ENCODE data around the gene NCKAP5. TPM values are rescaled to one million over a fixed set of nuclear protein-coding genes. Genes with fewer than 3 reads are reported as not detected.

The NCKAP5 gene
- total and polyA plus RNA-seq, 2 of the 8 experiments (the other 6 are each of a cell fraction or from before 2014, with no cell fraction given) = 0.27 to 0.86 TPM

DNA sequence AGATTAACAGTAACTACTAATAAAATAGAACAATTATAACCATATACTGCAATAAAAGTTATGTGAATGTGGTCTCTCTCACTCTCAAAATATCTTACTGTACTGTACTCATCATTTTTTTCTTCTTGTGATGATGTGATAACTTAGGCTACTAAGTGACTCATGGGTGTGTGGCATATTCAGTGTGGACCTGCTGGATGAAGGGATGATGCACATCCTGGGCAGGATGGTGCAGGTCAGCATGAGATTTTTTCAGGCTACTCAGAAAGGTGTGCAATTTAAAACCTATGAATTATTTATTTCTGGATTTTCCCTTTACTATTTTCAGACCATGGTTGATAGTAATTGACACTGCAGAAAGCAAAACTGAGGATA lies 90.7 kb downstream of the NCKAP5 start:
- Histone ChIP-seq H2AK5ac (ENCODE audit: low read depth, low read length) (no peak overlapping the region), H3K79me1 (ENCODE audit: low read depth, low read length) (no peaks in the 10 kb centered on the region), H4K5ac (ENCODE audit: insufficient read length, low read depth, low read length) (no peak overlapping the region), H4K8ac (ENCODE audit: extremely low read depth, insufficient read depth, low read length) (no peak overlapping the region), H3K23ac (ENCODE audit: insufficient read length) (no peak overlapping the region), H3K4me1 (replicated peaks in 1 of 4; ENCODE audit: control insufficient read depth in 3 of 4, insufficient read depth in 4 of 4, low read length in 3 of 4) (no peaks in the 10 kb centered on the region), H2BK120ac (replicated peaks; ENCODE audit: low read depth, low read length) (no peak overlapping the region), H3K9me3 (ENCODE audit: insufficient read depth in 2 of 2, low read depth in 1 of 2, low read length in 1 of 2) (no peaks in the 10 kb centered on the region), H3K4me3 (ENCODE audit: extremely low read depth in 1 of 4, insufficient read depth in 2 of 4, low read depth in 3 of 4, low read length in 4 of 4) (no peak overlapping the region), H2BK15ac (ENCODE audit: low read length) (no peak overlapping the region), H4K91ac (replicated peaks; ENCODE audit: insufficient read length, low read length) (no peak overlapping the region), H2BK12ac (ENCODE audit: low read depth, low read length) (no peak overlapping the region), H3K56ac (replicated peaks; ENCODE audit: insufficient read length, low read depth, low read length) (no peak overlapping the region), H2AFZ (ENCODE audit: low read length) (no peak overlapping the region), H3K18ac (ENCODE audit: extremely low read depth, low read length) (no peak overlapping the region), H3K27ac (ENCODE audit: low read depth, low read length) (no peak overlapping the region), H3K79me2 (ENCODE audit: control insufficient read depth in 1 of 2, insufficient read depth in 2 of 2, low read length in 2 of 2) (no peaks in the 10 kb centered on the region), H4K20me1 (replicated peaks in 1 of 2; ENCODE audit: control insufficient read depth in 1 of 2, insufficient read depth in 2 of 2, low read length in 2 of 2) (no peaks in the 10 kb centered on the region), H3K9ac (replicated peaks in 1 of 4; ENCODE audit: extremely low read depth in 1 of 4, low read depth in 3 of 4, low read length in 3 of 4) (no peak overlapping the region), H3K36me3 (ENCODE audit: control insufficient read depth in 2 of 4, insufficient read depth in 4 of 4, low read length in 3 of 4) (no peaks in the 10 kb centered on the region), H3K27me3 (replicated peaks in 1 of 4; ENCODE audit: control insufficient read depth in 3 of 4, extremely low read depth in 1 of 4, insufficient read depth in 3 of 4, low read length in 3 of 4) (peaks cover 0 to 1% (median 0%) of the 10 kb centered on the region in 4 experiments; a peak in 1 of 7 replicates), H2BK20ac (ENCODE audit: low read length) (no peak overlapping the region), H3K14ac (ENCODE audit: insufficient read length) (no peak overlapping the region), H2BK5ac (ENCODE audit: low read depth, low read length) (no peak overlapping the region), H3K4ac (replicated peaks; ENCODE audit: insufficient read length, low read depth, low read length) (no peak overlapping the region), H3K23me2 (ENCODE audit: low read depth, low read length) (no peaks in the 10 kb centered on the region), H3K4me2 (ENCODE audit: insufficient read depth in 1 of 2, low read depth in 2 of 2, low read length in 2 of 2) (no peak overlapping the region)
- no peak for DNase-seq (ENCODE audit: low read depth in 1 of 2, low spot score in 2 of 2)
- ChIA-PET CTCF (ENCODE audit: partially characterized antibody) (no interaction called here), POLR2A (ENCODE audit: partially characterized antibody) (no interaction called here)
- FAIRE-seq = no peak
- no peak for TF ChIP-seq SP4 (IDR thresholded peaks at IDR 0.05; ENCODE audit: low read length)
- TF ChIP-seq MAFK (IDR thresholded peaks at IDR 0.05; ENCODE audit: low read depth, low read length) = no peak
- no peak for TF ChIP-seq FOSL1 (IDR thresholded peaks at IDR 0.05; ENCODE audit: insufficient read depth, low read depth, low read length)
- TF ChIP-seq JUND (IDR thresholded peaks at IDR 0.05; ENCODE audit: low read length) = no peak
- no peak for TF ChIP-seq CBX5 (IDR thresholded peaks at IDR 0.05; ENCODE audit: low read depth, low read length)
- TF ChIP-seq RFX5 (IDR thresholded peaks at IDR 0.05; ENCODE audit: borderline replicate concordance, low read depth, low read length) = no peak
- no peak for TF ChIP-seq CREB1 (IDR thresholded peaks at IDR 0.05)
- no peak for TF ChIP-seq BACH1 (IDR thresholded peaks at IDR 0.05; ENCODE audit: low read length)
- no peak for TF ChIP-seq CBX8 (IDR thresholded peaks at IDR 0.05; ENCODE audit: borderline replicate concordance, low read depth, low read length)
- TF ChIP-seq CEBPB (IDR thresholded peaks at IDR 0.05; ENCODE audit: low read depth, low read length) = no peak
- TF ChIP-seq, protein P1, sequence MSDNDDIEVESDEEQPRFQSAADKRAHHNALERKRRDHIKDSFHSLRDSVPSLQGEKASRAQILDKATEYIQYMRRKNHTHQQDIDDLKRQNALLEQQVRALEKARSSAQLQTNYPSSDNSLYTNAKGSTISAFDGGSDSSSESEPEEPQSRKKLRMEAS (IDR thresholded peaks at IDR 0.05) = no peak
- TF ChIP-seq SIN3A (conservative IDR thresholded peaks at IDR 0.05 in 1 of 2, IDR thresholded peaks at IDR 0.05 in 1 of 2; ENCODE audit: low read depth in 1 of 2, low read length in 2 of 2) = no peak
- TF ChIP-seq POU5F1 (IDR thresholded peaks at IDR 0.05; ENCODE audit: low read depth, low read length) = no peak
- TF ChIP-seq, protein P2, sequence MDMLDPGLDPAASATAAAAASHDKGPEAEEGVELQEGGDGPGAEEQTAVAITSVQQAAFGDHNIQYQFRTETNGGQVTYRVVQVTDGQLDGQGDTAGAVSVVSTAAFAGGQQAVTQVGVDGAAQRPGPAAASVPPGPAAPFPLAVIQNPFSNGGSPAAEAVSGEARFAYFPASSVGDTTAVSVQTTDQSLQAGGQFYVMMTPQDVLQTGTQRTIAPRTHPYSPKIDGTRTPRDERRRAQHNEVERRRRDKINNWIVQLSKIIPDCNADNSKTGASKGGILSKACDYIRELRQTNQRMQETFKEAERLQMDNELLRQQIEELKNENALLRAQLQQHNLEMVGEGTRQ (IDR thresholded peaks at IDR 0.05; ENCODE audit: low read length) = no peak
- TF ChIP-seq HDAC2 (IDR thresholded peaks at IDR 0.05; ENCODE audit: borderline replicate concordance in 1 of 2, low read depth in 2 of 2, low read length in 2 of 2) = no peak
